Measurements from ENCODE around the gene TBX10. TPM values are rescaled to one million over a fixed set of nuclear protein-coding genes. Genes with fewer than 3 reads are reported as not detected.
"Not testable (repeated sequence)": the region's sequence is repeated elsewhere in the genome, so short reads cannot be mapped to it uniquely, and the experiment has no call there.

Gene TBX10
- total and polyA plus RNA-seq, 7 experiments from 2014 or later, result not detected

GRCh38 chr11:67664213-67664585 is 24.6 kb upstream of the TBX10 start:
- H3K4me3 ChIP-seq (ENCODE audit: low read length), result no peak overlapping the region
- H3K4me1 ChIP-seq (ENCODE audit: control insufficient read depth in 2 of 2, insufficient read depth in 2 of 2, low read length in 2 of 2), result no peaks in the 10 kb centered on the region
- no peak for ATAC-seq
- Mint-ChIP-seq H3K36me3 (no peaks in the 10 kb centered on the region), H3K4me3 (no peak overlapping the region), H3K4me1 (no peaks in the 10 kb centered on the region), H3K9me3 (no peaks in the 10 kb centered on the region), H3K27ac (no peak overlapping the region), H3K27me3 (peaks cover 0 to 5% (median 0%) of the 10 kb centered on the region in 5 donors)
- ChIA-PET POLR2A (no interaction called here), CTCF (no interaction called here)
- H3K27me3 ChIP-seq (ENCODE audit: control insufficient read depth in 2 of 2, insufficient read depth in 2 of 2, low read length in 2 of 2), result no peaks in the 10 kb centered on the region
- intact Hi-C loops (cut with micrococcal nuclease), result no loop called here
- no peak overlapping the region for H3K27ac ChIP-seq (ENCODE audit: low read depth, low read length)
- no peaks in the 10 kb centered on the region for H3K9me3 ChIP-seq (ENCODE audit: control insufficient read depth in 2 of 3, low read length in 3 of 3)
- DNase-seq, result no peak
- H3K36me3 ChIP-seq (ENCODE audit: control insufficient read depth in 2 of 3, insufficient read depth in 3 of 3, low read length in 3 of 3), result no peaks in the 10 kb centered on the region

GRCh38 chr11:67663532-67664212 is 24.1 kb upstream of the TBX10 start:
- peaks cover 0 to 3% (median 0%) of the 10 kb centered on the region in 7 donors for H3K4me1 Mint-ChIP-seq
- no peaks in the 10 kb centered on the region for H3K36me3 ChIP-seq (ENCODE audit: control insufficient read depth in 2 of 3, insufficient read depth in 3 of 3, low read length in 3 of 3)
- H3K9me3 Mint-ChIP-seq, result no peaks in the 10 kb centered on the region
- POLR2A ChIA-PET, result no interaction called here
- H3K27ac ChIP-seq (ENCODE audit: low read depth, low read length), result no peak overlapping the region
- H3K27me3 Mint-ChIP-seq, result peaks cover 0 to 5% (median 0%) of the 10 kb centered on the region in 5 donors
- no peaks in the 10 kb centered on the region for H3K27me3 ChIP-seq (ENCODE audit: control insufficient read depth in 2 of 2, insufficient read depth in 2 of 2, low read length in 2 of 2)
- H3K36me3 Mint-ChIP-seq, result no peaks in the 10 kb centered on the region
- H3K4me3 ChIP-seq (ENCODE audit: low read length), result no peak overlapping the region
- no peaks in the 10 kb centered on the region for H3K4me1 ChIP-seq (ENCODE audit: control insufficient read depth in 2 of 2, insufficient read depth in 2 of 2, low read length in 2 of 2)
- no peak overlapping the region for H3K27ac Mint-ChIP-seq
- no peak overlapping the region for H3K4me3 Mint-ChIP-seq
- no peak for DNase-seq
- no peak for ATAC-seq
- intact Hi-C loops (cut with micrococcal nuclease), result no loop called here
- H3K9me3 ChIP-seq (ENCODE audit: control insufficient read depth in 2 of 3, low read length in 3 of 3), result no peaks in the 10 kb centered on the region
- CTCF ChIA-PET, result interaction anchor here (1.5 kb wide), 1 partner anchor 33 kb away, joined by 5 read pairs; no protein-coding TSS in a partner anchor

GRCh38 chr11:67662835-67663531 is 23.4 kb upstream of the TBX10 start:
- H3K9me3 Mint-ChIP-seq, result no peaks in the 10 kb centered on the region
- intact Hi-C loops (cut with micrococcal nuclease), result no loop called here
- POLR2A ChIA-PET, result no interaction called here
- no peak overlapping the region for H3K4me3 Mint-ChIP-seq
- no peak overlapping the region for H3K27ac Mint-ChIP-seq
- Histone ChIP-seq H3K4me1 (ENCODE audit: control insufficient read depth in 2 of 2, insufficient read depth in 2 of 2, low read length in 2 of 2) (no peaks in the 10 kb centered on the region), H3K27ac (ENCODE audit: low read depth, low read length) (no peak overlapping the region), H3K27me3 (ENCODE audit: control insufficient read depth in 2 of 2, insufficient read depth in 2 of 2, low read length in 2 of 2) (no peaks in the 10 kb centered on the region), H3K9me3 (ENCODE audit: control insufficient read depth in 2 of 3, low read length in 3 of 3) (no peaks in the 10 kb centered on the region), H3K4me3 (ENCODE audit: low read length) (no peak overlapping the region), H3K36me3 (ENCODE audit: control insufficient read depth in 2 of 3, insufficient read depth in 3 of 3, low read length in 3 of 3) (no peaks in the 10 kb centered on the region)
- DNase-seq (no peak), ATAC-seq (no peak)
- H3K27me3 Mint-ChIP-seq, result peaks cover 0 to 5% (median 0%) of the 10 kb centered on the region in 5 donors
- peaks cover 0 to 3% (median 0%) of the 10 kb centered on the region in 7 donors for H3K4me1 Mint-ChIP-seq
- no peaks in the 10 kb centered on the region for H3K36me3 Mint-ChIP-seq
- CTCF ChIA-PET, result interaction anchor here (0.7 to 1.5 kb wide), 2 partner anchors 32 to 65 kb away, joined by 3 to 5 read pairs; no protein-coding TSS in a partner anchor

- H3K4me1 ChIP-seq (ENCODE audit: control insufficient read depth in 2 of 2, insufficient read depth in 2 of 2, low read length in 2 of 2), result no peaks in the 10 kb centered on the region
- no peak overlapping the region for H3K27ac ChIP-seq (ENCODE audit: low read depth, low read length)
- H3K9me3 ChIP-seq (ENCODE audit: control insufficient read depth in 2 of 3, low read length in 3 of 3), result no peaks in the 10 kb centered on the region
- H3K27me3 ChIP-seq (ENCODE audit: control insufficient read depth in 2 of 2, insufficient read depth in 2 of 2, low read length in 2 of 2), result no peaks in the 10 kb centered on the region
- no peaks in the 10 kb centered on the region for H3K36me3 Mint-ChIP-seq
- intact Hi-C loops (cut with micrococcal nuclease), result no loop called here
- ChIA-PET CTCF (interaction anchor here (0.7 to 1.5 kb wide), 2 partner anchors 31 to 66 kb away, joined by 3 to 5 read pairs; no protein-coding TSS in a partner anchor), POLR2A (no interaction called here)
- no peaks in the 10 kb centered on the region for H3K36me3 ChIP-seq (ENCODE audit: control insufficient read depth in 2 of 3, insufficient read depth in 3 of 3, low read length in 3 of 3)
- no peak overlapping the region for H3K4me3 ChIP-seq (ENCODE audit: low read length)
- ATAC-seq, result no peak
- no peak for DNase-seq
- no peaks in the 10 kb centered on the region for H3K9me3 Mint-ChIP-seq
- H3K27ac Mint-ChIP-seq, result no peak overlapping the region
- peaks cover 0 to 5% (median 0%) of the 10 kb centered on the region in 5 donors for H3K27me3 Mint-ChIP-seq
- H3K4me1 Mint-ChIP-seq, result peaks cover 0 to 3% (median 0%) of the 10 kb centered on the region in 7 donors
- no peak overlapping the region for H3K4me3 Mint-ChIP-seq
Observed at GRCh38 chr11:67662142-67662834, 22.7 kb upstream of the TBX10 start.

GRCh38 chr11:67660752-67661151 is 21.2 kb upstream of the TBX10 start:
- H3K27me3 ChIP-seq (ENCODE audit: control insufficient read depth in 2 of 2, insufficient read depth in 2 of 2, low read length in 2 of 2); intact Hi-C loops (cut with micrococcal nuclease); H3K4me1 ChIP-seq (ENCODE audit: control insufficient read depth in 2 of 2, insufficient read depth in 2 of 2, low read length in 2 of 2); DNase-seq; H3K4me1 Mint-ChIP-seq; H3K9me3 Mint-ChIP-seq; H3K4me3 ChIP-seq (ENCODE audit: low read length); H3K27me3 Mint-ChIP-seq; H3K36me3 Mint-ChIP-seq; POLR2A ChIA-PET; H3K27ac Mint-ChIP-seq; H3K4me3 Mint-ChIP-seq; ATAC-seq; H3K9me3 ChIP-seq (ENCODE audit: control insufficient read depth in 2 of 3, low read length in 3 of 3); H3K27ac ChIP-seq (ENCODE audit: low read depth, low read length); H3K36me3 ChIP-seq (ENCODE audit: control insufficient read depth in 2 of 3, insufficient read depth in 3 of 3, low read length in 3 of 3): not testable (repeated sequence)
- CTCF ChIA-PET, result interaction anchor here (0.7 kb wide), 1 partner anchor 12 kb away, joined by 3 read pairs; no protein-coding TSS in a partner anchor

GRCh38 chr11:67659651-67660165 is 20.1 kb upstream of the TBX10 start:
- not testable (repeated sequence) for H3K9me3 ChIP-seq (ENCODE audit: control insufficient read depth in 2 of 3, low read length in 3 of 3); H3K27me3 ChIP-seq (ENCODE audit: control insufficient read depth in 2 of 2, insufficient read depth in 2 of 2, low read length in 2 of 2); H3K9me3 Mint-ChIP-seq; H3K36me3 ChIP-seq (ENCODE audit: control insufficient read depth in 2 of 3, insufficient read depth in 3 of 3, low read length in 3 of 3); H3K36me3 Mint-ChIP-seq; H3K4me1 Mint-ChIP-seq; H3K27ac ChIP-seq (ENCODE audit: low read depth, low read length); H3K27me3 Mint-ChIP-seq; DNase-seq; H3K4me1 ChIP-seq (ENCODE audit: control insufficient read depth in 2 of 2, insufficient read depth in 2 of 2, low read length in 2 of 2); H3K4me3 ChIP-seq (ENCODE audit: low read length); H3K27ac Mint-ChIP-seq; ATAC-seq; H3K4me3 Mint-ChIP-seq
- intact Hi-C loops (cut with micrococcal nuclease), result loop anchor here (1.0 to 2.0 kb wide), 7 partner anchors 11 to 302 kb away; partner anchors contain the start of gene NUDT8 (in 2 of the 2)
- POLR2A ChIA-PET, result interaction anchor here (0.6 to 1.8 kb wide), 4 partner anchors 11 to 265 kb away, joined by 3 to 7 read pairs (median 4); partner anchors contain the start of gene NUDT8
- CTCF ChIA-PET, result interaction anchor here (1.0 to 2.4 kb wide), 6 partner anchors 9 to 46 kb away, joined by 3 to 13 read pairs (median 7); partner anchors contain the start of genes ACY3 and NUDT8
